HG02759 (cell line): Measurements from ENCODE around the gene ARID4B.
"Not testable (repeated sequence)": the region's sequence is repeated elsewhere in the genome, so short reads cannot be mapped to it uniquely, and the experiment has no call there.

Source experiments
- ATAC-seq: cut with Tn5 transposase; IDR thresholded peaks from one replicate; pipeline ENCODE4 v1.9.1; 2021; ENCODE audit warnings: mild to moderate bottlenecking, moderate library complexity; ENCODE audit not compliant: unreplicated experiment

The ARID4B gene

DNA sequence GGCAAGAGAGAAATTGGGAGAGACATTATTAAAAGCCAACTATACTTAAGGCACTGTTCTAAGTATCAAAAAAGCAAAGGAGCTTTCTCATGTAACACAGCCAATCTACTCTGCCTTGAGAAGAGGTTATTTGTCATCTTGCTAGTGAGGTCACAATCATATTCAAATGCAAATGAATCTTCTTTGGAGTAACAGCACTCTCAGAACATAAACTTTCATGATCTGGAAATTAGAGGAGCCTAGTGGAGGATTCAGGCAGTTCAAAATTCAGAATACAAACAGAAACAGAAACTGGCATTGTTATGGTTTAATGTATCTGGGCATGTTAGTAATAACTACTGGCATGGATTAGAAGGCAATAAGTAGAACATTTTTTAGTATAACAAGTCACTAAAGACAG lies 57.4 kb downstream of the ARID4B start:
- ATAC-seq: no peak

DNA sequence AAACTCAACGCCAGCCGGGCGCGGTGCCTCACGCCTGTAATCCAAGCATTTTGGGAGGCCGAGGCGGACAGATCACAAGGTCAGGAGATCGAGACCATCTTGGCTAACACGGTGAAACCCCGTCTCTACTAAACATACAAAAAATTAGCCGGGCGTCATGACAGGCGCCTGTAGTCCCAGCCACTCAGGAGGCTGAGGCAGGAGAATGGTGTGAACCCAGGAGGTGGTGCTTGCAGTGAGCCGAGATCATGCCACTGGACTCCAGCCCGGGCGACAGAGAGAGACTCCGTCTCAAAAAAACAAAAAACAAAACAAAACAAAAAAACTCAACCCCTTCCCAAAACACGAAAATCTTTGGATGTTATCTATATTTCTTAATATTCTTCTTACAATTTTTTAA lies 58.0 kb downstream of the ARID4B start:
- ATAC-seq: not testable (repeated sequence)

DNA sequence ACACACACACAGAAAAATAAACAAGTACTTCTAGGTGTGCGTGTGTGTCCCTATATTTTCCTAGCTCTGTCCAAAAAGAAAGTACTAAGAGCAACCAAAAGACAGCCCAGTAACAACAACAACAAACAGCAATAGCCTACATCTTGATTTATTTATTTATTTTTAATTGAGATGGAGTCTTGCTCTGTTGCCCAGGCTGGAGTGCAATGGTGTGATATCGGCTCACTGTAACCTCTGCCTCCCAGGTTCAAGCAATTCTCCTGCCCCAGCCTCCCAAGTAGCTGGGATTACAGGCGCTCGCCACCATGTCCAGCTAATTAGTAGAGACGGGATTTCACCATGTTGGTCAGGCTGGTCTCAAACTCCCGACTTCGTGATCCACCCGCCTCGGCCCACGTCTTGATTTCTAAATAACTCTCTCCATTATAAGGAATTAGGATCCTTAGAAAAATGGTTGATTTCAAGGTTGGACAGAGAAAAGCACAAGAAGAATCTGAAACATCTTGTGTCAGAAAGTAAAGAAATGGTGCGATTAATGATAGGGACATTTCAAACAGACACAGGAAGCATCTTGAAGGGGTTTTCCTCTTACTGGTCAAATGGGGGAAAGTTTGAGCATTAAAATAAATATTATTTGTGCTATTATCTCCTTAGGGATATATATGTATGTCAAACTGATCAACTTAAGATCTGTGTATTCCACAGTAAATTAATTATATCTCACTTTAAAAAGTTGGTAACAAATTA lies 59.4 kb downstream of the ARID4B start:
- no peak for ATAC-seq

DNA sequence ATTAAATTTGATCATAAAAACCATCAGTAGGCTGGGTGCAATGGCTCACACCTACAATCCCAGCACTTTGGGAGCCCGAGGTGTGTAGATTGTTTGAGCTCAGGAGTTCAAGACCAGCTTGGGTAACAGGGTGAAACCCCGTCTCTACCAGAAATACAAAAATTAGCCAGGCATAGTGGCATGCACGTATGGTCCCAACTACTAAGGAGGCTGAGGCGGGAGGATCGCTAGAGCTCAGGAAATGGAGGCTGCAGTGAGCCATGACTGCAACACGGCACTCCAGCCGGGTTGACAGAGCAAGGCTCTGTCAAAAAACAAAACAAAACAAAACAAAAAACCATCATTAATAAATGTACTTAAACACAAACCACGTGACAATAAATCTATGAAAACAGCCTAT lies 61.0 kb downstream of the ARID4B start:
- ATAC-seq: no peak

DNA sequence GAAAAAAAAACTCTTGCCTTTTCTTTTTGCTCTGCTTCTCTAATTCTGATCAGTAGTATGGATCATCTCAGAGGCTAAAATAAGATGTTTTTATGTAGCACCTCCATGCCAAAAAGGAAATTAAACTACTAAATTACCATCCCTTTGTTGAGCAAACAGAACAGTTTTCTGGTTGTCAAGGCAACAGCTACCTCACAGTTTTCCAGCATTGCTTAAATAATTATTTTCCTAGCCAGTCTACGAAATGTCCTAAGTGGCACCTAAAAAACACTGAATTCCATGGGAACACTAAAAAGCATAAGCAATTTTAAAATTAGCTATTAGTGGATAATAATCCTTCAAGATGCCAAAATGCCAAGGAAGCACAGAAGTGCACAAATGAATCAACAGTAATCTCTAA lies 61.7 kb downstream of the ARID4B start:
- no peak for ATAC-seq

DNA sequence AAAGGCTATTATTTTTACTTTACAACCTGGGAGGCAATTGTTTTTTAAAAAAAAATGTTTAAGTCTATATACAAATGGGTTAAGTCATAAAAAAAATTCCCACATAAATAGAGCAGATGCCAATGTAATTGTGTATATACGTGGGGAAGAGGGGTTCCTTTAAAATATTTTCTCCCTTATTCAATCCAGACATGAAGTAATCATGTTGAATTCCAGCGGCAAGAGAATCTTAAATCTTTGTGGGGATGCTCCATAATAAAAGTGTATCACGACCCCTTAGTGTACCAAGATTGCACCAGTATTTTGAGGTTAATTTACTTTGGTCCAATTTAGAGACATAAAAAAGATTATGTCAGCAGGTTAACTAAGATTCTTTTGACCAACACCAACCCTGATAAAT lies 62.1 kb downstream of the ARID4B start:
- no peak for ATAC-seq

DNA sequence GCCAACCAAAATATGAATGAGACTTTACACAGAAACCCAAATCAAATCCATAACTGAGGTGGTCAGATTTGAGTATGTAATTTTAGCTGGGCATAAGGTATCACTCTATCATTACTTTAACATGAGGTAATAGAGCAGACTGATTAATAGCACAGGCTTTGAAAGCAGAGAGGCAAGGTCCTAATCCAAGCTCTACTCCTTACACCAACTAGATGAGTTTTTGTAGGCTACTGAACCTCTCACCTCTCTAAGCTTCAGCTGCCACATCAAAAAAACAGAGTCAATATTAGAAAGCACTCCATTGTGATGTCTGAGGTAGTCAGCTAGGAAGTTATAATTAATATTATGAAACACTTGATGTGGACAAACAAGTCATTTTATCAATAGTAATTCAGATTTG lies 63.7 kb downstream of the ARID4B start:
- ATAC-seq: no peak

DNA sequence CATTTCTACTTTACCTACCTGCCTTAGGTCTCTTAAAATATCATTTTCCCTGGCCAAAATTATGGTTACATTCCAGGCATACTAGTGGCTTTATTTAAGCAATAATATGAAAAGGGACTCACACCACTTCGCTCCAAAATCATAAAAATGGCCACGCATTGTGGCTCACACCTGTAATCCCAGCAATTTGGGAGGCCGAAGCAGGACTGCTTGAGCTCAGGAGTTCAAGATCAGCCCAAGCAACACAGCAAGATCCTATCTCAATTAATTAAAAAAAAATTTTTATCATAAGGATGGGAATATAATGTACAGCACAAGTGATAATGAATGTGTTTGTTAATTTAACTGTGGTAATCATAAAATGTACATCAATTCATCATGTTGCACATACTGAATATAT lies 65.4 kb downstream of the ARID4B start:
- no peak for ATAC-seq

DNA sequence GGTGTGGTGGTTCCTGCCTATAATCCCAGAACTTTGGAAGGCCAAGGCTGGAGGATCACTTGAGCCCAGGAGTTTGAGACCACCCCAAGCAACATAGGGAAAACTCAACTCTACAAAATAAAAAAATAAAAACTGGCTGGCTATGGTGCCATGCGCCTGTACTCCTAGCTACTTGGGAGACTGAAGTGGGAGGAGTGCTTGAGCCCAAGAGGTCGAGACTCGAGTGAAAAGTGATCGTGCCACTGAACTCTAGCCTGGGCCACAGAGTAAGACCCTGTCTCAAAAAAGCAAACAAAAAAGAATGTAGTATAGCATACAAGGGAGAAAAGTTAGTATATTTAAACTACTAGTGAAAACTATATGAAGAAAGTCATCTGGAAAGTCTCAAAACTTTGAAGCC lies 66.7 kb downstream of the ARID4B start:
- ATAC-seq: no peak

DNA sequence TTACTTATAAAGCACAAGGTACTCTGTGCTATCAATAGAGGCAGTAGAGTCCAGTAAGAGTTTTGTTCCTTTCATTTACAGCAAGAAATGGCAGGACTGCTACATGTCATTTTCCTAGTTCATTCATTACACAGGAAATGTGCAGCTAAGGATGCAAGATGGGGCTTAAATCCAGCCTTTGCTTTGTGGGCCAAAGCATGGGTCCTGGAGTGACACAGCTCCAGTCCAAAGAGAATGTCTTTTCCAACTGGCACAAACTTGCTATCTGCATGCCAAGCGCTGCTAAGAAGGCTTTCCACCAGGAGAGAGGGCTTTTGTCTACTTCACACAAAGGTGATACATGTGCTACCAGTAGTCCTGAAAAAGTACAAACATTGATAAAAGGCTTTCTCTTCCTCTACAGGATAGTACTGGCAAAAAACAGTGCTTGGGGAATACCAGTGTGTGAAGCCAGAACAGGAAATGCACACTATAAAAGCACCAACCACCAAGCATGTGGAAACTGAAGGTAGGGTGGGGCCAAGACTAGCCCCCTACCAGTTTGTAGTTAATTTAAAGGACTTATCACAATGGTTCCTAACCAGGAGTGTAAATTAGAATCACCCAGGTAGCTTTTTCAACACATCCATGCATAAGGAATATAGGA lies 68.7 kb downstream of the ARID4B start:
- ATAC-seq: peak; percentile 71

DNA sequence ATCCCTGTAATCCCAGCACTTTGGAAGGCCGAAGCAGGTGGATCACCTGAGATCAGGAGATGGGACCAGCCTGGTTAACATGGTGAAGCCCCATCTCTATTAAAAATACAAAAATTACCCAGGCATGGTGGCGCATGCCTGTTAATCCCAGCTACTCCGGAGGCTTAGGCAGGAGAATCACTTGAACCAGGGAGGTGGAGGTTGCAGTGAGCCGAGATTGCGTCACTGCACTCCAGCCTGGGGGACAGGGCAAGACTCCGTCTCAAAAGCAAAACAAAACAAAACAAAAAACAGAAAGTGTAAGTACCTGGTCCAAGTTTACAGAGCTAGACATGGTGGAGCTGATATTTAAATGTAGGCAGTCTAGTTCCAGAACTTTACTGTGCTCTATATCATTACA lies 69.9 kb downstream of the ARID4B start:
- not testable (repeated sequence) for ATAC-seq

DNA sequence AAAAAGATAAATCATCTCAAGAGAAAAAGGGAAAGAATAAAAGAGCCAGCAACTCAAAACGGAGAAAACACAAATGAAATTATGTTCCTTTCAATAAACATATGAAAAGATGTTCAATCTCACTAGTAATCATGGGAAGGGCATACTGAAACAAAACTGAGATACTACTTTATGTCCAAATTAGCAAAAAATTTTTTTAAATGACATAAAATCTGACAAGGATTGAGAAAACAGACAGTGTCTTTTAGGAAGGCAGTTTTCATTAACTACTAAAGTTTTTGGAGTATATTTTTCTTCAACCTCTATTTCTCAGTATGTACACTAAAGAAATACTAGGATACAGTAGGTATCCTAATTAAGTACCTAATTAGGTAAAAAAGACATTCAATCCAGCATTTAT lies 73.3 kb downstream of the ARID4B start:
- ATAC-seq: no peak

DNA sequence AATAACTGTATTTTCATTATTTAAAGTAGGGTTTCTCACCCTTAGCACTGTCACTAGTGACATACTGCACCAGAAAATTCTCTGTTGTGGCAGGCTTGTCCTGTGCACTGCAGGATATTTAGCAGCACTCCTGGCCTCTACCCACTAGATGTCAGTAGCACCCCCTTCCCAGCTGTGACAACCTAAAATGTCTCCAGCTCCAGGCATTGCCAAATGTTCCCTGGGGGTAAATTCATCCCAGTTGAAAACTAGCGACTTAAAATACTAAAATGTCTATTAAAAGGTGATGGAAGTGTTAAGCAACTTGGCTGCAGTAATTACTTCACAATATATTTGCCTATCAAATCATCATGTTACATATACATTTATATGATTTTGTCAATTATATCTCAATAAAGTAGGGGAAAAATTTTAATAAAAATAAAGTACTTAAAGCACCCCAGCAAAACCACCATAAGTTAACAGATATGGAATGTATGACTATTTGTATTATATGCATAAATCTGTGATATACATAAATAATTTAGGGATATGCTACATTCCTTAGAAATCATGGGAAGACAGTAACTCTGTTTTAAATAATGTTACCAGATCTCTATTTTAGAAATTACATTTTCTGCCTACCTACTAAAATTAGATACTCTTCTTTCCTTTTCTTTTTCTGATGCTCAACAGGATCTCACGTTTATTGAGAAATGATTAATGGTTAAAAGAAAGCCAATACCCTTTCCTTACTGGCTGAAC lies 74.6 kb downstream of the ARID4B start:
- ATAC-seq: peak; percentile 75

DNA sequence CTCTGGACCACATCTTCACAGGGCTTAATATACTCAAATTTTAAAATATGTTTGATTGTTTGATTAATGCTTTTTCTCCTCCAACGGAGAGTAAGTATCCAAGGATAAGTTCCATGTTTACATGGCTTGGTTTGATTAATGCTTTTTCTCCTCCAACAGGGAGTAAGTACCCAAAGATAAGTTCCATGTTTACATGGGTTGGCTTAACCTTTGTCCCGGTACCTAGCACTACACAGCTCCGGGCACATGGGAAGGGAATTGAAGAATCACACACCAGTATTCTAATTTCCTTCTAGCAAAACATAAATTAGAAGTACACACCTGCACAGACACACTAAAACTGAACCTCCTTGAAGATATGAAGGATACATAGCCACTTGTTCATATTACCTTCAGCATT lies 77.5 kb downstream of the ARID4B start:
- no peak for ATAC-seq

DNA sequence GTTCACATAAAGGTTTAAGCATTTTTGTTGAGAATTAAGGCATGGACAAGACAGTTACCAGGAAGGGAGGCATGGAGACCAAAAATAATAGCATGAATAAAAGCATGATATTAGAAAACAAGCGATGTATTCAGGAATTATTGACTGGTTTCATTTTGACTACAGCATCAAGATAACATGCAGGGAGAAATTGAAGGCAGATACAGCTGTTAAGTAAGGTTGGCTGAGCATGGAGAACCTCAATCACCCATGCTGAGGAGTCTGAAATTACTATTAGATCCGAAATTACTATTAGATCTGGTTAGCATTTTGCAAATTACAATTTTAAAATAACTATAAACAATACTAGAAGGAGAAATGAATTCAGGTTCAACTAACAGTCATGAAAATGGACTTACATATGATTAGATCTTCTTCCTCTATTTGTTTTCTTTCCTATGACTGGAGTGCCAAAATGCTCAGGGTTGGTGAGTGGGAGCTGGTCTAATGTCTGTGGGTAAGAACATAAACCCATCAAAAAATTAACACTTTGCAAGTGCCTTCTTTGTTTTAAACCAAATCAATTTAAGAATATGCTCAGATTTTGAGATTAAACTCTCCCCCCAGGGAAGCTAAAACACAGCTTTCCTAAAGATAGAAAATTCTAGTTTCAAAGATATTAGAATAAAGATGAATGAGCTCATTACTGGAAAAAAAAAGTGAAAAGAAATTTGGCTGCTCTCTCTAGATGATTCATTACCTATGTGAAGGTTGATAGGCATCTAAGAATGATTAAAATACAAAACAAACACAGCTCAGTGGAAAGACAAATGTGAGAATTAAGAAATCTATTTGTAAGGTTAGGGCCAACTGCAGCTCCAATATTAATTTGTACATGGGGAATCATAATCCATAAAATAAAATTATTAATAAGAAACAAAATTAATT lies 81.7 kb downstream of the ARID4B start:
- no peak for ATAC-seq

DNA sequence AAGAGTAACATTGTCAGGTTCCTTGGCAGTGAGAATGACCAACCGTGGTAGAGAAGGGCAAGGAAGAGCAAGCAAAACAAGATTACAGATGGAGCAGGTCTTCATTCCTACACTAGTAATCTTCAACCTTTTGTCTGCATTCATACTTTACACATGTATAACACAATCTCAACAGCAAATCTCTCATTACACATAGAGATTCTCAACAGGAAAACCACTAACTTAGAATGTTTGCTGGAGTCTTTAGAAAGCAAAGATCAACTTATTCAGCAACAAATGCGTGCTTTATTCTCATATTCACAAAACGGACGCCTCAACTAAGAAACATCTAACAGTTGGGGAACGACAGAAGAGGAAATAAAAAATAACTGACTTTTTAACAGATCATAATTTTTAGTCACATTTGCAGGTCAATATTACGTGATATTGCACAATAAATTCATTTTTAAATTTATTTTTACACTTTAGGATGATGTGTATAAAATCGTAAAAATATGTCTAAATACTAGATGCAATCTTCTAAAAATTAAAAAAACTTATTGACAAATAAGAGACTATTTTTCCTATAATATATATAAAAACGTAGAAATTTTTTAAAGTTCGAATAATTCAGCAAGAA lies 82.9 kb downstream of the ARID4B start:
- ATAC-seq: no peak

DNA sequence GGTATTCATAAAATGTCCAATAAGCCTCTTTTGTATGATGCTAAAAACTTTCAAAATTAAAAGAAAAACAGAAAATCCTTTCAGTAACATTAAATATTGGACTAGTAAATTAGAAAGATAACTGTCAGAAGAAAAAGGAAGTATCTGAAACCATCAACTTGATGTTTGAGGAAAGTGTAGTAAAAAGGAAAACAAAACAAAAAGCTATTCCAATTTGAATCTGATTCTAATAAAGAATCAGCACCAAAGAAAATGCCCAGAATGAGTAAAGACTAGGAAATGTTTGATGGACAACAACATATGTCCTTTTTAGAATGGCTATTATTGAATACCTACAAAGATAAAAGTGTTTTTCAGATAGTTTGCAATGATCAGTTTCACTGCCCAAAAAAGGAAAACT lies 87.0 kb downstream of the ARID4B start:
- ATAC-seq: no peak

DNA sequence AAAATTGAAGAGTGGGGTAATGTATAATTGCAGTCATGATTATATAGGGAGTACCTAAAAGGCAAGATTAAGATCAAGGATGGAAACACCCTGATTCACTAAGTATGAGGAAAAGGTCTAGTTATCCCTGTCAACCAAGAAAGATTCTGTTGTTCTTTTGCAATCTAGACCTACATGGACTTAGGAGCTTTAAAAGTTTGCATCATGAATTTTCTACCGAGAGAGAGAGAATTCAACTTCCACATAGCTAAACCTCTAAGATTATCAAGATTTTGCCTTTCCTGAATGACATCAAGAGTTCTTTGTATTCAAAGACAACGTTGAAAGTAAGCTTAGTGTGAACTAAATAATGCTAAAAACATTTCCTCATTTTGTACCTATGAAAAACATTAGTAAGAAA lies 88.1 kb downstream of the ARID4B start:
- ATAC-seq: no peak

DNA sequence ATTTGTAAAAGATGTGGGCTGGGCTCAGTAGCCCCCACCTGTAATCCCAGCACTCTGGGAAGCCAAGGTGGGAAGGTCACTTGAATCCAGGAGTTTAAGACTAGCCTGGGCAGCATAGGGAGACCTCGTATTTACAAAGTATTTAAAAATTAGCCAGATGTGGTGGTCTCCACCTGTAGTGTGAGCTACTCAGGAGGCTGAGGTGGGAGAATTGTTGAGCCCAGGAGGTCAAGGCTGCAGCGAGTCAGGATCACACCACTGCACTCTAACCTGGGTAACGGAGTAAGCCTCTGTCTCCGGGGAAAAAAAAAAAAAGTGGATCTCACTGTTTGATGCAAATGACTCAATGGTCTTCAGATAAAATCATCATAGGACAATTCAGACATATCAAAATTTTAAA lies 89.4 kb downstream of the ARID4B start:
- no peak for ATAC-seq

DNA sequence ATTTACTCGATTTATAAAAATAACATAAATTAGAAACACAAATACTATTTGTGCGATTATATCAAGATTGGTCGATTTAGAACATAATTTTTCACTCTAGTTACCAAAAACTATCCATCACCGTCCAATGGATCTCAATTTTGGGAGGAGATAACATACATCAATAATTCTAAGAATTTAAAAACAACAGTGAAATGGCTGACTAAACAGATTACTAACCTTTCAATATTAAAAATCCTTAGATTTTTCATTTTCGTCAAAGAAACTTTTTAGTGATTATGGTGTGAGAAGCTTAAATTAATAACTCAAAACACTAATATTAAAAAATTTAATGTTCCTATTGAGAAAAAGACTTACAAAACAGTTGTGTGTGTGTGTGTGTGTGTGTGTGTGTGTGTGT lies 91.9 kb downstream of the ARID4B start:
- no peak for ATAC-seq

DNA sequence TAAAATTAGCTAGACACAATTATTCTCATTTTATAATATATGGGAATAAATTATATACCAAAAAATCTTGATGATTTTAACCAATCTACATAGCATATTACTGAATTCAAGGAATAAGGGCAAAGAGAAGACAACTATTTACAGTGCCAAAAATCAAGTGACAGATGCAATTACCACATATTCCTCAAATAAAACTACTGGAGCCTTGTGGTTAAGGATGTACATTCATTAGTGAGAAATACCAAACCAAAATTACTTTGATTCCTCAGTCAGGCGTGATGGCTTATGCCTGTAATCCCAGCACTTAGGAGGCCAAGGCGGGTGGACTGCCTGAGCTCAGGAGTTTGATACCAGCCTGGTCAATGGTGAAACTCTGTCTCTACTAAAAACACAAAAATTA lies 98.1 kb downstream of the ARID4B start:
- no peak for ATAC-seq
